HepG2 (cell line): ENCODE measurements around the gene CATSPERE. TPM values are rescaled to one million over a fixed set of nuclear protein-coding genes. Genes with fewer than 3 reads are reported as not detected.
A peak's percentile ranks its signal among the peaks of the same experiment; 100 is the strongest.

Experiments used
- FOSL2 ChIP-seq: sonication (generic); formaldehyde crosslinking; IDR thresholded peaks from 2 replicates; pipeline ENCODE4 v1.4.0; 2020; ENCODE audit warnings: missing genetic modification reagents
- HNRNPLL ChIP-seq: fragments of 200-400 bp; formaldehyde crosslinking; IDR thresholded peaks from 2 replicates; pipeline ENCODE4 v1.6.1; 2017; ENCODE audit warnings: mild to moderate bottlenecking, low read depth, low read length; ENCODE audit not compliant: poor library complexity, severe bottlenecking
- MTA1 ChIP-seq: sonication (generic); formaldehyde crosslinking; IDR thresholded peaks from 2 replicates; pipeline ENCODE4 v1.4.0; 2020; ENCODE audit warnings: missing genetic modification reagents, mild to moderate bottlenecking, borderline replicate concordance
- NR2F1 ChIP-seq, 2 experiments: fragments of 450-650 bp in 1 of 2; formaldehyde crosslinking in 1 of 2; IDR thresholded peaks; 2 replicates each; pipeline versions ENCODE4 v1.5.0 to v1.6.1; 2016 to 2020; ENCODE audit warnings: mild to moderate bottlenecking in 1 of 2, missing compliant biosample characterization in 1 of 2, missing genetic modification reagents in 1 of 2, moderate library complexity in 1 of 2
- NRL ChIP-seq: sonication (generic); formaldehyde crosslinking; IDR thresholded peaks from 2 replicates; pipeline ENCODE4 v1.5.0; 2020; ENCODE audit warnings: missing genetic modification reagents, mild to moderate bottlenecking, moderate library complexity, borderline replicate concordance
- ZFP90 ChIP-seq: sonication (generic); formaldehyde crosslinking; IDR thresholded peaks from 2 replicates; pipeline ENCODE4 v1.8.0; 2022; ENCODE audit warnings: missing genetic modification reagents, mild to moderate bottlenecking, inconsistent platforms, borderline replicate concordance
- ZNF430 ChIP-seq: sonication (generic); formaldehyde crosslinking; IDR thresholded peaks from 2 replicates; pipeline ENCODE4 v1.9.0; 2021; ENCODE audit warnings: mild to moderate bottlenecking, missing genetic modification reagents
- ZNF431 ChIP-seq: sonication (generic); formaldehyde crosslinking; IDR thresholded peaks from 2 replicates; pipeline ENCODE4 v1.9.0; 2022; ENCODE audit warnings: missing genetic modification reagents, low read depth, mild to moderate bottlenecking, borderline replicate concordance
- ZNF484 ChIP-seq: sonication (generic); formaldehyde crosslinking; IDR thresholded peaks from 2 replicates; pipeline ENCODE4 v1.5.1; 2020; ENCODE audit warnings: mild to moderate bottlenecking, low read depth, missing genetic modification reagents, borderline replicate concordance
- ZNF615 ChIP-seq: sonication (generic); formaldehyde crosslinking; IDR thresholded peaks from 2 replicates; pipeline ENCODE4 v1.5.0; 2020; ENCODE audit warnings: mild to moderate bottlenecking, missing genetic modification reagents, borderline replicate concordance
- ZNF670 ChIP-seq: sonication (generic); formaldehyde crosslinking; IDR thresholded peaks from 2 replicates; pipeline ENCODE4 v1.8.0; 2022; ENCODE audit warnings: mild to moderate bottlenecking, missing genetic modification reagents, borderline replicate concordance
- ZNF678 ChIP-seq: sonication (generic); formaldehyde crosslinking; IDR thresholded peaks from 2 replicates; pipeline ENCODE4 v1.4.0; 2020; ENCODE audit warnings: mild to moderate bottlenecking, missing genetic modification reagents
- polyA plus RNA-seq, 8 experiments: library from polyadenylated mRNA; depleted of rRNA in 3 of 8; stranded (reverse) in 7 of 8; unstranded in 1 of 8; fragments of >200 nt; fragmentation: Illumina TruSeq in 4 of 8; extraction: Trizol in 4 of 8; gene quantifications; 2 replicates each; pipeline versions ENCODE4 v1.2.1 to v1.2.3, GENCODE V29; 2011 to 2016; ENCODE audit warnings: low read depth in 4 of 8, missing spikeins in 1 of 8, mixed read lengths in 1 of 8; ENCODE audit not compliant: insufficient read depth in 1 of 8
- total RNA-seq, 5 experiments: library from RNA; depleted of rRNA; stranded (reverse); fragments of >200 nt; fragmentation: Illumina TruSeq; extraction: Trizol; gene quantifications; 2 replicates each; pipeline ENCODE4 v1.2.3, GENCODE V29; 2016; ENCODE audit warnings: low read depth in 1 of 5
- TF ChIP-seq, protein P1 (sequence below): sonication (generic); formaldehyde crosslinking; IDR thresholded peaks from 2 replicates; pipeline ENCODE4 v1.5.0; 2020; ENCODE audit warnings: missing genetic modification reagents
- TF ChIP-seq, protein P2 (sequence below): sonication (generic); formaldehyde crosslinking; IDR thresholded peaks from 2 replicates; pipeline ENCODE4 v1.8.0; 2023; ENCODE audit warnings: mild to moderate bottlenecking, missing genetic modification reagents
- TF ChIP-seq, protein P3 (sequence below): sonication (generic); formaldehyde crosslinking; IDR thresholded peaks from 2 replicates; pipeline ENCODE4 v1.5.0; 2020; ENCODE audit warnings: missing genetic modification reagents
- TF ChIP-seq, protein P4 (sequence below): sonication (generic); formaldehyde crosslinking; IDR thresholded peaks from 2 replicates; pipeline ENCODE4 v1.4.0; 2020; ENCODE audit warnings: missing genetic modification reagents
- TF ChIP-seq, protein P5 (sequence below): sonication (generic); formaldehyde crosslinking; IDR thresholded peaks from 2 replicates; pipeline ENCODE4 v1.4.0; 2020; ENCODE audit warnings: missing genetic modification reagents, borderline replicate concordance

CATSPERE gene
- total and polyA plus RNA-seq, 2 of the 13 experiments (the other 11 are each of a cell fraction or from before 2014, with no cell fraction given): 0.34 to 0.51 TPM

DNA sequence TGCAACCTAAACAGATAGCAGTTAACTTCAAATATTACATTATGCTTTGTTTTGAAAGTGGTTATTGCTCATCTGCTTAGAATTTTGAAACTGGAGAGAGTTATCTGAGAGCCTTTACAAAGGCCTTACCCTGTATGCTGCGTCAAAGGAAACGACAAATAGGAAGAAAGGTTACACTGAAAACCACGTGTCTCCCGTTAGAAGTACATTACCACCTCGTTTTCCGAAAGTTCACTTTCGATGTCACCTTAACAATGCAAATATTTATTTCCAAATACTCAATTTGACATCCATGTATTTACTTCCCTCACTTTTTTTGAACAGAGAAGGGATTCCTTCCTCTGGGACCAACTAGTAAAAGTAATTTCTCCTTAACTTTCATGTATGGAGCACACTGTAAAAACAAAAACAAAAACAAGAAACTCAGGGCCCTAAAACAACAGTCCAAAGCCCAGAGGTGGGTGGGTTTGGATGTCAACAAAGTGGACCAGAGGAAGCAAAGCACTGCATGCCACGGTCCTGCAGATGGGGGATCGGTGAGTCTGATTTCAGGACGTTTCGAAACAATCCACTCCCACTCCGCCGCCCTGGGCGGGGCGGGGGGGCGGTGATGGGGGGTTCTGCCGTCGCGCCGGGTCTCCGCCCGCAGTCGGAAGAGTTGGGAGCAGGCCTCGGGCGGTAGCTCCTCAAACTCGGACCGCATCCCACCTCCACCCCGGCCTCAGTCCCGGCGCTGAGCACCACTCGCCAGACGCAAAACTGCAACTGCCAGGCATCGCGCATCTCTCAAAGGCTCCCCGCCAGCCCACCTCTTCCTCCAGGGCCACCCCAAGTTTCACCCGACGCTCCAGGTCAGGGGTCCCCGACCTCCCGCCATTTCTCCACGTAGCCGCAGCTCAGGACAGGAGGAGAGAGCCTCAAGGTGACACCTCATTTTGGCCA, 10.2 kb upstream of the CATSPERE start (continued):
- TF ChIP-seq, protein P1, sequence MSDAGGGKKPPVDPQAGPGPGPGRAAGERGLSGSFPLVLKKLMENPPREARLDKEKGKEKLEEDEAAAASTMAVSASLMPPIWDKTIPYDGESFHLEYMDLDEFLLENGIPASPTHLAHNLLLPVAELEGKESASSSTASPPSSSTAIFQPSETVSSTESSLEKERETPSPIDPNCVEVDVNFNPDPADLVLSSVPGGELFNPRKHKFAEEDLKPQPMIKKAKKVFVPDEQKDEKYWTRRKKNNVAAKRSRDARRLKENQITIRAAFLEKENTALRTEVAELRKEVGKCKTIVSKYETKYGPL (CRISPR knock-in tag): no peak
- TF ChIP-seq NR2F1 (CRISPR knock-in tag; IDR thresholded peaks at IDR 0.05): no peak
- TF ChIP-seq, protein P2, sequence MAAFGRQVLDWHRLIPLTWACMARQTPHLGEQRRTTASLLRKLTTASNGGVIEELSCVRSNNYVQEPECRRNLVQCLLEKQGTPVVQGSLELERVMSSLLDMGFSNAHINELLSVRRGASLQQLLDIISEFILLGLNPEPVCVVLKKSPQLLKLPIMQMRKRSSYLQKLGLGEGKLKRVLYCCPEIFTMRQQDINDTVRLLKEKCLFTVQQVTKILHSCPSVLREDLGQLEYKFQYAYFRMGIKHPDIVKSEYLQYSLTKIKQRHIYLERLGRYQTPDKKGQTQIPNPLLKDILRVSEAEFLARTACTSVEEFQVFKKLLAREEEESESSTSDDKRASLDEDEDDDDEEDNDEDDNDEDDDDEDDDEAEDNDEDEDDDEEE: peak; percentile 55; the same call in 1 of the 2 replicates
- TF ChIP-seq ZNF670: no peak
- no peak for TF ChIP-seq MTA1 (CRISPR knock-in tag)
- no peak for TF ChIP-seq ZNF431 (CRISPR knock-in tag)
- TF ChIP-seq ZNF615 (CRISPR knock-in tag): no peak
- TF ChIP-seq NRL: 0 out of 2 replicates have a peak, but pooled peaks have one; percentile 47
- no peak for TF ChIP-seq ZNF484 (CRISPR knock-in tag)
- no peak for TF ChIP-seq FOSL2 (CRISPR knock-in tag)
- TF ChIP-seq, protein P3, sequence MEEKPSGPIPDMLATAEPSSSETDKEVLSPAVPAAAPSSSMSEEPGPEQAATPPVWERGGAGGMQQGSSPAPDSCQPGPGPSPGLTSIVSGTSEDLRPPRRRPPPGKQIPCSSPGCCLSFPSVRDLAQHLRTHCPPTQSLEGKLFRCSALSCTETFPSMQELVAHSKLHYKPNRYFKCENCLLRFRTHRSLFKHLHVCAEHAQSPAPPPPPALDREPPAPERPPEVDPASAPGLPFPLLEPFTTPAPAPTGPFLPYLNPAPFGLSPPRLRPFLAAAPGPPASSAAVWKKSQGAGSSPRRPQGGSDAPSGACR: no peak
- TF ChIP-seq, protein P4, sequence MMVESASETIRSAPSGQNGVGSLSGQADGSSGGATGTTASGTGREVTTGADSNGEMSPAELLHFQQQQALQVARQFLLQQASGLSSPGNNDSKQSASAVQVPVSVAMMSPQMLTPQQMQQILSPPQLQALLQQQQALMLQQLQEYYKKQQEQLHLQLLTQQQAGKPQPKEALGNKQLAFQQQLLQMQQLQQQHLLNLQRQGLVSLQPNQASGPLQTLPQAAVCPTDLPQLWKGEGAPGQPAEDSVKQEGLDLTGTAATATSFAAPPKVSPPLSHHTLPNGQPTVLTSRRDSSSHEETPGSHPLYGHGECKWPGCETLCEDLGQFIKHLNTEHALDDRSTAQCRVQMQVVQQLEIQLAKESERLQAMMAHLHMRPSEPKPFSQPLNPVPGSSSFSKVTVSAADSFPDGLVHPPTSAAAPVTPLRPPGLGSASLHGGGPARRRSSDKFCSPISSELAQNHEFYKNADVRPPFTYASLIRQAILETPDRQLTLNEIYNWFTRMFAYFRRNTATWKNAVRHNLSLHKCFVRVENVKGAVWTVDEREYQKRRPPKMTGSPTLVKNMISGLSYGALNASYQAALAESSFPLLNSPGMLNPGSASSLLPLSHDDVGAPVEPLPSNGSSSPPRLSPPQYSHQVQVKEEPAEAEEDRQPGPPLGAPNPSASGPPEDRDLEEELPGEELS (CRISPR knock-in tag): no peak
- TF ChIP-seq HNRNPLL: no peak
- TF ChIP-seq ZFP90 (CRISPR knock-in tag): 0 out of 2 replicates have a peak, but pooled peaks have one; percentile 16
- no peak for TF ChIP-seq ZNF430 (CRISPR knock-in tag)
- TF ChIP-seq, protein P5, sequence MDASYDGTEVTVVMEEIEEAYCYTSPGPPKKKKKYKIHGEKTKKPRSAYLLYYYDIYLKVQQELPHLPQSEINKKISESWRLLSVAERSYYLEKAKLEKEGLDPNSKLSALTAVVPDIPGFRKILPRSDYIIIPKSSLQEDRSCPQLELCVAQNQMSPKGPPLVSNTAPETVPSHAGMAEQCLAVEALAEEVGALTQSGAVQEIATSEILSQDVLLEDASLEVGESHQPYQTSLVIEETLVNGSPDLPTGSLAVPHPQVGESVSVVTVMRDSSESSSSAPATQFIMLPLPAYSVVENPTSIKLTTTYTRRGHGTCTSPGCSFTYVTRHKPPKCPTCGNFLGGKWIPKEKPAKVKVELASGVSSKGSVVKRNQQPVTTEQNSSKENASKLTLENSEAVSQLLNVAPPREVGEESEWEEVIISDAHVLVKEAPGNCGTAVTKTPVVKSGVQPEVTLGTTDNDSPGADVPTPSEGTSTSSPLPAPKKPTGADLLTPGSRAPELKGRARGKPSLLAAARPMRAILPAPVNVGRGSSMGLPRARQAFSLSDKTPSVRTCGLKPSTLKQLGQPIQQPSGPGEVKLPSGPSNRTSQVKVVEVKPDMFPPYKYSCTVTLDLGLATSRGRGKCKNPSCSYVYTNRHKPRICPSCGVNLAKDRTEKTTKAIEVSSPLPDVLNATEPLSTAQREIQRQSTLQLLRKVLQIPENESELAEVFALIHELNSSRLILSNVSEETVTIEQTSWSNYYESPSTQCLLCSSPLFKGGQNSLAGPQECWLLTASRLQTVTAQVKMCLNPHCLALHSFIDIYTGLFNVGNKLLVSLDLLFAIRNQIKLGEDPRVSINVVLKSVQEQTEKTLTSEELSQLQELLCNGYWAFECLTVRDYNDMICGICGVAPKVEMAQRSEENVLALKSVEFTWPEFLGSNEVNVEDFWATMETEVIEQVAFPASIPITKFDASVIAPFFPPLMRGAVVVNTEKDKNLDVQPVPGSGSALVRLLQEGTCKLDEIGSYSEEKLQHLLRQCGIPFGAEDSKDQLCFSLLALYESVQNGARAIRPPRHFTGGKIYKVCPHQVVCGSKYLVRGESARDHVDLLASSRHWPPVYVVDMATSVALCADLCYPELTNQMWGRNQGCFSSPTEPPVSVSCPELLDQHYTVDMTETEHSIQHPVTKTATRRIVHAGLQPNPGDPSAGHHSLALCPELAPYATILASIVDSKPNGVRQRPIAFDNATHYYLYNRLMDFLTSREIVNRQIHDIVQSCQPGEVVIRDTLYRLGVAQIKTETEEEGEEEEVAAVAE (CRISPR knock-in tag): no peak
- TF ChIP-seq ZNF678 (CRISPR knock-in tag): no peak
